Measurements from ENCODE around the gene NTM.

Gene NTM

GRCh38 chr11:131724436-131724975 lies 354.1 kb downstream of the NTM start:
- DNase-seq (ENCODE audit: low read depth in 2 of 2) = no peak

- DNase-seq (ENCODE audit: low read depth in 2 of 2) = no peak
Observed at GRCh38 chr11:131734871-131735270, 364.5 kb downstream of the NTM start.

GRCh38 chr11:131737357-131737756 lies 366.9 kb downstream of the NTM start:
- DNase-seq (ENCODE audit: low read depth in 2 of 2) = no peak

GRCh38 chr11:131739243-131739882 lies 368.9 kb downstream of the NTM start:
- DNase-seq (ENCODE audit: low read depth in 2 of 2) = no peak

- no peak for DNase-seq (ENCODE audit: low read depth in 2 of 2)
Observed at GRCh38 chr11:131744847-131745246, 374.4 kb downstream of the NTM start.

- no peak for DNase-seq (ENCODE audit: low read depth in 2 of 2)
Observed at GRCh38 chr11:131745405-131745804, 375.0 kb downstream of the NTM start.

GRCh38 chr11:131746201-131746600 lies 375.8 kb downstream of the NTM start:
- DNase-seq (ENCODE audit: low read depth in 2 of 2) = no peak

GRCh38 chr11:131748151-131749050 lies 378.0 kb downstream of the NTM start:
- DNase-seq (ENCODE audit: low read depth in 2 of 2) = no peak

GRCh38 chr11:131749101-131749500 lies 378.7 kb downstream of the NTM start:
- DNase-seq (ENCODE audit: low read depth in 2 of 2) = no peak

GRCh38 chr11:131750152-131750551 lies 379.7 kb downstream of the NTM start:
- DNase-seq (ENCODE audit: low read depth in 2 of 2) = no peak

GRCh38 chr11:131750692-131751091 lies 380.3 kb downstream of the NTM start:
- no peak for DNase-seq (ENCODE audit: low read depth in 2 of 2)

- DNase-seq (ENCODE audit: low read depth in 2 of 2) = no peak
Observed at GRCh38 chr11:131754671-131755070, 384.3 kb downstream of the NTM start.

GRCh38 chr11:131756479-131757110 lies 386.2 kb downstream of the NTM start:
- no peak for DNase-seq (ENCODE audit: low read depth in 2 of 2)

- DNase-seq (ENCODE audit: low read depth in 2 of 2) = no peak
Observed at GRCh38 chr11:131758726-131759125, 388.3 kb downstream of the NTM start.

GRCh38 chr11:131759140-131759539 lies 388.7 kb downstream of the NTM start:
- no peak for DNase-seq (ENCODE audit: low read depth in 2 of 2)

- DNase-seq (ENCODE audit: low read depth in 2 of 2) = no peak
Observed at GRCh38 chr11:131760091-131761061, 390.0 kb downstream of the NTM start.

- DNase-seq (ENCODE audit: low read depth in 2 of 2) = no peak
Observed at GRCh38 chr11:131762346-131763110, 392.1 kb downstream of the NTM start.

GRCh38 chr11:131763193-131763890 lies 392.9 kb downstream of the NTM start:
- no peak for DNase-seq (ENCODE audit: low read depth in 2 of 2)

- no peak for DNase-seq (ENCODE audit: low read depth in 2 of 2)
Observed at GRCh38 chr11:131764126-131764525, 393.7 kb downstream of the NTM start.

GRCh38 chr11:131764649-131765048 lies 394.2 kb downstream of the NTM start:
- DNase-seq (ENCODE audit: low read depth in 2 of 2) = no peak

Data from stimulated activated CD8-positive, alpha-beta memory T cell treated with anti-CD3 and anti-CD28 coated beads, Interleukin-2, amount 100 ng/mL, for 1 hour (primary cell).